MM.1S (cell line): ENCODE measurements around the gene ZNF774.

Experiments
- EZH2phosphoT487 ChIP-seq: fragments of 300-600 bp; sonication (generic); IDR thresholded peaks from 2 replicates; pipeline ENCODE4 v1.6.1; 2018; ENCODE audit warnings: antibody characterized with exemption, low read length
- TF ChIP-seq, protein P1 (sequence below): fragments of 300-600 bp; sonication (generic); IDR thresholded peaks from 2 replicates; pipeline ENCODE4 v1.5.1; 2016; ENCODE audit warnings: antibody characterized with exemption, low read length, mixed read lengths

GRCh38 chr15:90401495-90401894 lies 49.4 kb downstream of the ZNF774 start:
- TF ChIP-seq, protein P1, sequence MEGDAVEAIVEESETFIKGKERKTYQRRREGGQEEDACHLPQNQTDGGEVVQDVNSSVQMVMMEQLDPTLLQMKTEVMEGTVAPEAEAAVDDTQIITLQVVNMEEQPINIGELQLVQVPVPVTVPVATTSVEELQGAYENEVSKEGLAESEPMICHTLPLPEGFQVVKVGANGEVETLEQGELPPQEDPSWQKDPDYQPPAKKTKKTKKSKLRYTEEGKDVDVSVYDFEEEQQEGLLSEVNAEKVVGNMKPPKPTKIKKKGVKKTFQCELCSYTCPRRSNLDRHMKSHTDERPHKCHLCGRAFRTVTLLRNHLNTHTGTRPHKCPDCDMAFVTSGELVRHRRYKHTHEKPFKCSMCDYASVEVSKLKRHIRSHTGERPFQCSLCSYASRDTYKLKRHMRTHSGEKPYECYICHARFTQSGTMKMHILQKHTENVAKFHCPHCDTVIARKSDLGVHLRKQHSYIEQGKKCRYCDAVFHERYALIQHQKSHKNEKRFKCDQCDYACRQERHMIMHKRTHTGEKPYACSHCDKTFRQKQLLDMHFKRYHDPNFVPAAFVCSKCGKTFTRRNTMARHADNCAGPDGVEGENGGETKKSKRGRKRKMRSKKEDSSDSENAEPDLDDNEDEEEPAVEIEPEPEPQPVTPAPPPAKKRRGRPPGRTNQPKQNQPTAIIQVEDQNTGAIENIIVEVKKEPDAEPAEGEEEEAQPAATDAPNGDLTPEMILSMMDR = no peak
- no peak for TF ChIP-seq EZH2phosphoT487
